NCI-H748 (cell line): ENCODE measurements around the gene ARL15.
A peak's percentile ranks its signal among the peaks of the same experiment; 100 is the strongest.

Experiments used
- DNase-seq: peaks from one replicate; lab custom pipeline; 2025; ENCODE audit not compliant: unreplicated experiment; lab: John Stamatoyannopoulos, UW

The ARL15 gene

GRCh38 chr5:54254482-54255198 lies 55.7 kb downstream of the ARL15 start:
- peak; percentile 20 for DNase-seq

- peak; percentile 25 for DNase-seq
These were observed 58.4 kb downstream of the ARL15 start for GRCh38 chr5:54251981-54252380.

- peak; percentile 56 for DNase-seq
These were observed 61.0 kb downstream of the ARL15 start for GRCh38 chr5:54249210-54250028.

- DNase-seq: no peak
These were observed 63.1 kb downstream of the ARL15 start for GRCh38 chr5:54247226-54247625.

GRCh38 chr5:54243483-54244080 lies 66.8 kb downstream of the ARL15 start:
- peak; percentile 53 for DNase-seq

- DNase-seq: no peak
These were observed 68.1 kb downstream of the ARL15 start for GRCh38 chr5:54242297-54242696.

GRCh38 chr5:54234304-54234933 lies 76.0 kb downstream of the ARL15 start:
- DNase-seq: peak; percentile 39

GRCh38 chr5:54230936-54231685 lies 79.3 kb downstream of the ARL15 start:
- DNase-seq: no peak

- peak; percentile 59 for DNase-seq
These were observed 81.2 kb downstream of the ARL15 start for GRCh38 chr5:54229041-54229780.

GRCh38 chr5:54227759-54228158 lies 82.6 kb downstream of the ARL15 start:
- DNase-seq: no peak

- no peak for DNase-seq
These were observed 83.3 kb downstream of the ARL15 start for GRCh38 chr5:54227109-54227508.

GRCh38 chr5:54226215-54226614 lies 84.2 kb downstream of the ARL15 start:
- no peak for DNase-seq

GRCh38 chr5:54224103-54224826 lies 86.1 kb downstream of the ARL15 start:
- no peak for DNase-seq

GRCh38 chr5:54222336-54222735 lies 88.0 kb downstream of the ARL15 start:
- DNase-seq: no peak

- DNase-seq: no peak
These were observed 89.2 kb downstream of the ARL15 start for GRCh38 chr5:54221135-54221534.

GRCh38 chr5:54220230-54221040 lies 89.9 kb downstream of the ARL15 start:
- DNase-seq: no peak

GRCh38 chr5:54217826-54218503 lies 92.4 kb downstream of the ARL15 start:
- DNase-seq: peak; percentile 74

- DNase-seq: no peak
These were observed 95.1 kb downstream of the ARL15 start for GRCh38 chr5:54215233-54215736.
